Frontal cortex (tissue), 4 donors: ENCODE results near the gene ZFPL1. TPM values are rescaled to one million over a fixed set of nuclear protein-coding genes. Genes with fewer than 3 reads are reported as not detected.

Source experiments
- DNase-seq, 2 donors: peaks; one replicate each; pipeline ENCODE4 v3.0.0; 2012; ENCODE audit warnings: low spot score in 2 of 2
- FAIRE-seq: peaks from 2 replicates; lab custom pipeline; 2012; peaks lifted over from hg19 to GRCh38; lab: Jason Lieb, UNC
- total RNA-seq: library from RNA; depleted of rRNA; stranded (reverse); fragments of >200 nt; gene quantifications from one replicate; pipeline ENCODE4 v1.2.3, GENCODE V29; 2014
- donor health status: control.
- donor health status: control.
- donor health status: control.

The ZFPL1 gene
- total RNA-seq, 1 donor from 2014 or later: 11.8 TPM

GRCh38 chr11:65059523-65059922 is 24.5 kb upstream of the ZFPL1 start:
- DNase-seq: no peak
- FAIRE-seq: no peak

- DNase-seq (no peak), FAIRE-seq (no peak)
These were observed 23.8 kb upstream of the ZFPL1 start for GRCh38 chr11:65059959-65060824.

GRCh38 chr11:65060913-65061408 is 23.1 kb upstream of the ZFPL1 start:
- FAIRE-seq (no peak), DNase-seq (no peak)

GRCh38 chr11:65063532-65063931 is 20.5 kb upstream of the ZFPL1 start:
- FAIRE-seq (no peak), DNase-seq (no peak)

- DNase-seq (no peak), FAIRE-seq (no peak)
These were observed 19.2 kb upstream of the ZFPL1 start for GRCh38 chr11:65064847-65065240.

- FAIRE-seq: no peak
- DNase-seq: no peak
These were observed 18.2 kb upstream of the ZFPL1 start for GRCh38 chr11:65065851-65066250.

GRCh38 chr11:65066315-65066714 is 17.7 kb upstream of the ZFPL1 start:
- FAIRE-seq: no peak
- DNase-seq: no peak

- no peak for DNase-seq
- no peak for FAIRE-seq
These were observed 17.2 kb upstream of the ZFPL1 start for GRCh38 chr11:65066805-65067291.

GRCh38 chr11:65067446-65067845 is 16.6 kb upstream of the ZFPL1 start:
- DNase-seq: no peak
- FAIRE-seq: no peak

- DNase-seq: no peak
- no peak for FAIRE-seq
These were observed 14.8 kb upstream of the ZFPL1 start for GRCh38 chr11:65069217-65069616.

GRCh38 chr11:65071907-65072630 is 12.0 kb upstream of the ZFPL1 start:
- FAIRE-seq (no peak), DNase-seq (no peak)

GRCh38 chr11:65072631-65072966 is 11.4 kb upstream of the ZFPL1 start:
- DNase-seq: no peak
- no peak for FAIRE-seq

- FAIRE-seq: no peak
These were observed 6.6 kb upstream of the ZFPL1 start for GRCh38 chr11:65077451-65077850.

GRCh38 chr11:65078151-65078550 is 5.9 kb upstream of the ZFPL1 start:
- FAIRE-seq: no peak
- no peak for DNase-seq

More at GRCh38 chr11:65077451-65077850, 6.6 kb upstream of the ZFPL1 start:
- no peak for DNase-seq

- FAIRE-seq (no peak), DNase-seq (no peak)
These were observed 5.2 kb upstream of the ZFPL1 start for GRCh38 chr11:65078786-65079342.

- DNase-seq (no peak), FAIRE-seq (no peak)
These were observed 738 bp upstream of the ZFPL1 start for GRCh38 chr11:65083134-65083833.

GRCh38 chr11:65084598-65085375 is 765 bp downstream of the ZFPL1 start:
- no peak for FAIRE-seq
- DNase-seq: no peak

GRCh38 chr11:65085446-65085845 is 1.4 kb downstream of the ZFPL1 start:
- no peak for DNase-seq
- FAIRE-seq: no peak

GRCh38 chr11:65086809-65087208 is 2.8 kb downstream of the ZFPL1 start:
- no peak for DNase-seq
- no peak for FAIRE-seq
